Esophagus squamous epithelium (tissue), 4 donors: ENCODE data around the gene CCNDBP1.

Experiments used
- POLR2A ChIP-seq, 4 donors: fragments of 450-650 bp; IDR thresholded peaks; one replicate each; pipeline ENCODE4 v1.6.1; 2017; ENCODE audit warnings: antibody characterized with exemption in 4 of 4, mild to moderate bottlenecking in 4 of 4, moderate library complexity in 3 of 4
- TF ChIP-seq, protein P1 (sequence below), 6 experiments: fragments of 450-650 bp in 4 of 6; fragments of 200-600 bp in 2 of 6; sonication (generic) in 2 of 6; IDR thresholded peaks; one replicate each; pipeline ENCODE4 v1.5.1; 2016 to 2019; ENCODE audit warnings: antibody characterized with exemption in 6 of 6, mild to moderate bottlenecking in 4 of 6, moderate library complexity in 4 of 6

DNA sequence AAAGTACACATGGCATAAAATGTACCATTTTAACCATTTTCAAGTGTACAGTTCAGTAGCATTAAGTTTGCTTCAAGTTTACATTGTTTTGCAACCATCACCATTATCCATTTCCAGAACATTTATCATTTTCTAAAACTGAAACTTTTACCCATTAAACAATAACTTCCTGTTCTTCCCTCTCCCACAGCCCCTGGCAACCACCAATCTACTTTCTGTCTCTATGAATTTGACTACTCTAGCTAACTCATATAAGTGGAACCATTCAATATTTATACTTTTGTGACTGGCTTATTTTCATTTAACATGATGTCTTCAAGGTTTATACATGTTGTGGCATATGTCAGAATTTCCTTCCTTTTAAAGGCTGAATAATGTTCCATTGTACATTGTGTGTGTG is 31.9 kb upstream of the CCNDBP1 start:
- TF ChIP-seq, protein P1, sequence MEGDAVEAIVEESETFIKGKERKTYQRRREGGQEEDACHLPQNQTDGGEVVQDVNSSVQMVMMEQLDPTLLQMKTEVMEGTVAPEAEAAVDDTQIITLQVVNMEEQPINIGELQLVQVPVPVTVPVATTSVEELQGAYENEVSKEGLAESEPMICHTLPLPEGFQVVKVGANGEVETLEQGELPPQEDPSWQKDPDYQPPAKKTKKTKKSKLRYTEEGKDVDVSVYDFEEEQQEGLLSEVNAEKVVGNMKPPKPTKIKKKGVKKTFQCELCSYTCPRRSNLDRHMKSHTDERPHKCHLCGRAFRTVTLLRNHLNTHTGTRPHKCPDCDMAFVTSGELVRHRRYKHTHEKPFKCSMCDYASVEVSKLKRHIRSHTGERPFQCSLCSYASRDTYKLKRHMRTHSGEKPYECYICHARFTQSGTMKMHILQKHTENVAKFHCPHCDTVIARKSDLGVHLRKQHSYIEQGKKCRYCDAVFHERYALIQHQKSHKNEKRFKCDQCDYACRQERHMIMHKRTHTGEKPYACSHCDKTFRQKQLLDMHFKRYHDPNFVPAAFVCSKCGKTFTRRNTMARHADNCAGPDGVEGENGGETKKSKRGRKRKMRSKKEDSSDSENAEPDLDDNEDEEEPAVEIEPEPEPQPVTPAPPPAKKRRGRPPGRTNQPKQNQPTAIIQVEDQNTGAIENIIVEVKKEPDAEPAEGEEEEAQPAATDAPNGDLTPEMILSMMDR (IDR thresholded peaks at IDR 0.05): no peak
- TF ChIP-seq POLR2A (IDR thresholded peaks at IDR 0.05): no peak
